KMS-11 (cell line): ENCODE results near the gene DOK6.

Experiments
- H2AFZ ChIP-seq: fragments of 200-600 bp; sonication (generic); 2 replicates; pipeline ENCODE4 v1.6.1; 2016; ENCODE audit warnings: antibody characterized with exemption, mixed run types, low read depth
- H3K27ac ChIP-seq: fragments of 200-600 bp; sonication (generic); 2 replicates; pipeline ENCODE4 v1.6.1; 2016; ENCODE audit warnings: mild to moderate bottlenecking, mixed run types
- H3K27me3 ChIP-seq: fragments of 200-600 bp; sonication (generic); 2 replicates; pipeline ENCODE4 v1.6.1; 2017; ENCODE audit warnings: mild to moderate bottlenecking, low read depth, mixed run types, moderate library complexity; ENCODE audit not compliant: insufficient read depth
- H3K36me3 ChIP-seq: fragments of 200-600 bp; sonication (generic); 2 replicates; pipeline ENCODE4 v1.6.1; 2017; ENCODE audit warnings: mild to moderate bottlenecking, mixed run types; ENCODE audit not compliant: insufficient read depth
- H3K4me1 ChIP-seq: fragments of 200-600 bp; sonication (generic); 2 replicates; pipeline ENCODE4 v1.6.1; 2016; ENCODE audit warnings: mild to moderate bottlenecking, low read depth, mixed run types; ENCODE audit not compliant: poor library complexity, severe bottlenecking
- H3K4me2 ChIP-seq: fragments of 200-600 bp; sonication (generic); 2 replicates; pipeline ENCODE4 v1.7.0; 2016; ENCODE audit warnings: mild to moderate bottlenecking, mixed run types
- H3K4me3 ChIP-seq: fragments of 200-600 bp; sonication (generic); IDR thresholded peaks from 2 replicates; pipeline ENCODE4 v1.6.1; 2017; ENCODE audit warnings: low read depth, low read length, mixed read lengths; ENCODE audit not compliant: insufficient read depth
- H3K79me2 ChIP-seq: fragments of 200-600 bp; sonication (generic); 2 replicates; pipeline ENCODE4 v1.6.1; 2016; ENCODE audit warnings: low read depth, mixed run types; ENCODE audit not compliant: insufficient read depth
- H3K9ac ChIP-seq: fragments of 200-600 bp; sonication (generic); 2 replicates; pipeline ENCODE4 v1.6.1; 2016; ENCODE audit warnings: mild to moderate bottlenecking, mixed run types
- H4K20me1 ChIP-seq: fragments of 200-600 bp; sonication (generic); 2 replicates; pipeline ENCODE4 v1.6.1; 2016; ENCODE audit warnings: mild to moderate bottlenecking, mixed run types; ENCODE audit not compliant: insufficient read depth
- TF ChIP-seq, protein P1 (sequence below): fragments of 200-600 bp; sonication (generic); conservative IDR thresholded peaks from 2 replicates; pipeline ENCODE4 v1.6.1; 2017; ENCODE audit warnings: low read depth, mild to moderate bottlenecking, antibody characterized with exemption, low read length, moderate library complexity, mixed read lengths

The DOK6 gene

GRCh38 chr18:69539404-69539803 is 138.7 kb downstream of the DOK6 start:
- H3K27me3 ChIP-seq = no peaks in the 10 kb centered on the region
- no peak overlapping the region for H3K4me2 ChIP-seq
- H3K36me3 ChIP-seq = no peaks in the 10 kb centered on the region
- no peak overlapping the region for H3K4me3 ChIP-seq
- H3K27ac ChIP-seq = no peak overlapping the region
- no peak overlapping the region for H3K9ac ChIP-seq
- H3K79me2 ChIP-seq = no peaks in the 10 kb centered on the region
- H3K4me1 ChIP-seq = no peaks in the 10 kb centered on the region
- H2AFZ ChIP-seq = no peak overlapping the region
- TF ChIP-seq, protein P1, sequence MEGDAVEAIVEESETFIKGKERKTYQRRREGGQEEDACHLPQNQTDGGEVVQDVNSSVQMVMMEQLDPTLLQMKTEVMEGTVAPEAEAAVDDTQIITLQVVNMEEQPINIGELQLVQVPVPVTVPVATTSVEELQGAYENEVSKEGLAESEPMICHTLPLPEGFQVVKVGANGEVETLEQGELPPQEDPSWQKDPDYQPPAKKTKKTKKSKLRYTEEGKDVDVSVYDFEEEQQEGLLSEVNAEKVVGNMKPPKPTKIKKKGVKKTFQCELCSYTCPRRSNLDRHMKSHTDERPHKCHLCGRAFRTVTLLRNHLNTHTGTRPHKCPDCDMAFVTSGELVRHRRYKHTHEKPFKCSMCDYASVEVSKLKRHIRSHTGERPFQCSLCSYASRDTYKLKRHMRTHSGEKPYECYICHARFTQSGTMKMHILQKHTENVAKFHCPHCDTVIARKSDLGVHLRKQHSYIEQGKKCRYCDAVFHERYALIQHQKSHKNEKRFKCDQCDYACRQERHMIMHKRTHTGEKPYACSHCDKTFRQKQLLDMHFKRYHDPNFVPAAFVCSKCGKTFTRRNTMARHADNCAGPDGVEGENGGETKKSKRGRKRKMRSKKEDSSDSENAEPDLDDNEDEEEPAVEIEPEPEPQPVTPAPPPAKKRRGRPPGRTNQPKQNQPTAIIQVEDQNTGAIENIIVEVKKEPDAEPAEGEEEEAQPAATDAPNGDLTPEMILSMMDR = no peak
- no peaks in the 10 kb centered on the region for H4K20me1 ChIP-seq

- TF ChIP-seq, protein P1 = no peak
- Histone ChIP-seq H3K4me1 (no peaks in the 10 kb centered on the region), H3K27ac (no peak overlapping the region), H3K4me3 (no peak overlapping the region), H3K4me2 (no peak overlapping the region), H3K79me2 (no peaks in the 10 kb centered on the region), H4K20me1 (no peaks in the 10 kb centered on the region), H2AFZ (no peak overlapping the region), H3K36me3 (no peaks in the 10 kb centered on the region; the same call in 1 of the 2 replicates), H3K9ac (no peak overlapping the region), H3K27me3 (no peaks in the 10 kb centered on the region)
Observed at GRCh38 chr18:69556228-69556627, 155.5 kb downstream of the DOK6 start.

GRCh38 chr18:69557282-69557681 is 156.6 kb downstream of the DOK6 start:
- no peaks in the 10 kb centered on the region; the same call in 1 of the 2 replicates for H3K36me3 ChIP-seq
- no peak overlapping the region for H3K4me3 ChIP-seq
- H3K79me2 ChIP-seq = no peaks in the 10 kb centered on the region
- H3K9ac ChIP-seq = no peak overlapping the region
- H3K4me1 ChIP-seq = no peaks in the 10 kb centered on the region
- no peak overlapping the region for H3K4me2 ChIP-seq
- TF ChIP-seq, protein P1 = no peak
- no peak overlapping the region for H2AFZ ChIP-seq
- H4K20me1 ChIP-seq = no peaks in the 10 kb centered on the region
- H3K27ac ChIP-seq = no peak overlapping the region
- no peaks in the 10 kb centered on the region for H3K27me3 ChIP-seq

DNA sequence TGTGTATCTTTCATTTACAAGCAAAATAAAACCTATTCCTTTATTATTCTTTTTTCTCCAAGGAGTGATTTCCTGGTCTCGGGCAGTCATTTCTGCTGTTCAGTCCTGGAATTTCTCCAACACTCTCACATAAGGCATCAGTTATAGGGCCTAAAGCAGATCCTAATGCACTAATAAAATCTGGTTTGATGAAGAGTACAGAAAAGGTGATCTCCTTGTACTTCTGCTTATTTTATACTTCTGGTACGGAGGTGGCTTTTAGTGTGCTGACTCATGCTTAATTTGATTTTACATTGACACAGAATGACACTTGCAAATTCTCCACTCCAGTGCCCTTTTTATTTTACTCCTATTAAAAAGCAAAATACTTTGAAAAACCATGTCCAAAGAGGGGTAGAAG is 157.4 kb downstream of the DOK6 start:
- Histone ChIP-seq H4K20me1 (no peaks in the 10 kb centered on the region), H3K27me3 (no peaks in the 10 kb centered on the region), H3K36me3 (no peaks in the 10 kb centered on the region; the same call in 1 of the 2 replicates), H3K79me2 (no peaks in the 10 kb centered on the region), H3K4me3 (no peak overlapping the region), H2AFZ (no peak overlapping the region), H3K4me1 (no peaks in the 10 kb centered on the region), H3K27ac (no peak overlapping the region), H3K4me2 (no peak overlapping the region), H3K9ac (no peak overlapping the region)
- TF ChIP-seq, protein P1 = no peak
